Measurements from ENCODE around the gene IZUMO2.

- TF ChIP-seq CTCF (IDR thresholded peaks at IDR 0.05 in 2 of 3, conservative IDR thresholded peaks at IDR 0.05 in 1 of 3; ENCODE audit: control insufficient read depth in 2 of 3, extremely low read depth in 1 of 3, insufficient read depth in 1 of 3, low read depth in 3 of 3, low read length in 3 of 3) (no peak), EP300 (IDR thresholded peaks at IDR 0.05; ENCODE audit: borderline replicate concordance in 1 of 2, control insufficient read depth in 1 of 2, low read depth in 2 of 2, low read length in 2 of 2) (no peak), EZH2 (IDR thresholded peaks at IDR 0.05; ENCODE audit: borderline replicate concordance, control insufficient read depth, low read depth, low read length) (no peak), CEBPB (IDR thresholded peaks at IDR 0.05; ENCODE audit: borderline replicate concordance in 1 of 2, low read depth in 2 of 2, low read length in 2 of 2) (no peak), MAX (IDR thresholded peaks at IDR 0.05; ENCODE audit: low read depth, low read length) (no peak), ZSCAN29 (IDR thresholded peaks at IDR 0.05) (no peak)
Observed at GRCh38 chr19:50202962-50203280, 39.8 kb upstream of the IZUMO2 start.

All from GM12878 (cell line).